ENCODE measurements around the gene IGSF22.

Gene IGSF22

DNA sequence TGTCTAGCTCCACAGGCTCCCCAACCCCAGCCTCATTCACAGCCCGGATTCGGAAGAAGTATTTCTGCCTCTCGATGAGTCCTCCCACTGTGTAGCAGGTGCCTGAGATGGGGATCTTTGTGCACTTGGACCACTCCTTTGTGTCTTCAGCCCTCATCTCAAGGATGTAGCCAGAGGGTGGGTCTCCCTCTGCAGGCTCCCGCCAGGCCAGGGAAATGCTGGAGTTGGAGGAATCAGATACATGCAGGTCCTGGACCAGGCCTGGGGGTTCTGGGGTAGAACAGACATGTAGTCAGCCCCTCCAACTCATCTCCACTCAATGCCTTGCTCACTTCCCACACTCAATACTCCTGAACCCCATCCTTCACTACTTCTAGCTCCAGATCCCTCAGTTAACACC, 16.6 kb downstream of the IGSF22 start:
- H3K27ac ChIP-seq (ENCODE audit: extremely low read depth, low read depth, low read length) = no peak overlapping the region
- H3K36me3 ChIP-seq (ENCODE audit: control insufficient read depth in 2 of 2, insufficient read depth in 1 of 2, low read length in 2 of 2) = no peaks in the 10 kb centered on the region
- H3K4me3 ChIP-seq (ENCODE audit: low read depth, low read length) = no peak overlapping the region
- CTCF ChIA-PET = interaction anchor here (1.1 to 2.6 kb wide), 2 partner anchors 13 to 169 kb away, joined by 4 to 16 read pairs; no protein-coding TSS in a partner anchor
- no peaks in the 10 kb centered on the region for H3K9me3 ChIP-seq (ENCODE audit: control insufficient read depth, insufficient read depth, low read depth, low read length)
- POLR2A ChIA-PET = no interaction called here
- H3K4me1 ChIP-seq (ENCODE audit: control insufficient read depth, insufficient read depth, low read length) = no peaks in the 10 kb centered on the region
- TF ChIP-seq ZNF768 (tag by site-specific recombination; IDR thresholded peaks at IDR 0.05) = no peak
- TF ChIP-seq TRIM28 (IDR thresholded peaks at IDR 0.05; ENCODE audit: borderline replicate concordance, low read length) = no peak
- no peak for TF ChIP-seq ZNF843 (tag by site-specific recombination; IDR thresholded peaks at IDR 0.05)
- no peak for TF ChIP-seq ZNF169 (tag by site-specific recombination; IDR thresholded peaks at IDR 0.05)
- TF ChIP-seq ZNF221 (tag by site-specific recombination; IDR thresholded peaks at IDR 0.05; ENCODE audit: borderline replicate concordance) = no peak
- TF ChIP-seq, protein P1, sequence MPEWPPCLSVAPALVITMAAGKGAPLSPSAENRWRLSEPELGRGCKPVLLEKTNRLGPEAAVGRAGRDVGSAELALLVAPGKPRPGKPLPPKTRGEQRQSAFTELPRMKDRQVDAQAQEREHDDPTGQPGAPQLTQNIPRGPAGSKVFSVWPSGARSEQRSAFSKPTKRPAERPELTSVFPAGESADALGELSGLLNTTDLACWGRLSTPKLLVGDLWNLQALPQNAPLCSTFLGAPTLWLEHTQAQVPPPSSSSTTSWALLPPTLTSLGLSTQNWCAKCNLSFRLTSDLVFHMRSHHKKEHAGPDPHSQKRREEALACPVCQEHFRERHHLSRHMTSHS (tag by site-specific recombination; IDR thresholded peaks at IDR 0.05) = no peak
- TF ChIP-seq OSR2 (tag by site-specific recombination; IDR thresholded peaks at IDR 0.05) = no peak
- no peak for TF ChIP-seq ZNF302 (tag by site-specific recombination; IDR thresholded peaks at IDR 0.05; ENCODE audit: low read depth)
- TF ChIP-seq ZNF184 (tag by site-specific recombination; IDR thresholded peaks at IDR 0.05) = no peak
- TF ChIP-seq MEIS1 (CRISPR knock-in tag; IDR thresholded peaks at IDR 0.05; ENCODE audit: borderline replicate concordance) = no peak
- TF ChIP-seq ZNF621 (tag by site-specific recombination; IDR thresholded peaks at IDR 0.05) = no peak
- TF ChIP-seq ZNF560 (tag by site-specific recombination; IDR thresholded peaks at IDR 0.05; ENCODE audit: borderline replicate concordance) = no peak
- TF ChIP-seq ZNF174 (tag by site-specific recombination; IDR thresholded peaks at IDR 0.05) = no peak
- TF ChIP-seq KLF1 (tag by site-specific recombination; IDR thresholded peaks at IDR 0.05) = no peak
- no peak for TF ChIP-seq YY2 (tag by site-specific recombination; IDR thresholded peaks at IDR 0.05)
- no peak for TF ChIP-seq ZNF423 (tag by site-specific recombination; IDR thresholded peaks at IDR 0.05)
- TF ChIP-seq, protein P2, sequence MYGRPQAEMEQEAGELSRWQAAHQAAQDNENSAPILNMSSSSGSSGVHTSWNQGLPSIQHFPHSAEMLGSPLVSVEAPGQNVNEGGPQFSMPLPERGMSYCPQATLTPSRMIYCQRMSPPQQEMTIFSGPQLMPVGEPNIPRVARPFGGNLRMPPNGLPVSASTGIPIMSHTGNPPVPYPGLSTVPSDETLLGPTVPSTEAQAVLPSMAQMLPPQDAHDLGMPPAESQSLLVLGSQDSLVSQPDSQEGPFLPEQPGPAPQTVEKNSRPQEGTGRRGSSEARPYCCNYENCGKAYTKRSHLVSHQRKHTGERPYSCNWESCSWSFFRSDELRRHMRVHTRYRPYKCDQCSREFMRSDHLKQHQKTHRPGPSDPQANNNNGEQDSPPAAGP (tag by site-specific recombination; IDR thresholded peaks at IDR 0.05) = no peak
- TF ChIP-seq ZNF670 (tag by site-specific recombination; IDR thresholded peaks at IDR 0.05; ENCODE audit: low read depth) = no peak
- no peak for TF ChIP-seq ZNF157 (tag by site-specific recombination; IDR thresholded peaks at IDR 0.05)

DNA sequence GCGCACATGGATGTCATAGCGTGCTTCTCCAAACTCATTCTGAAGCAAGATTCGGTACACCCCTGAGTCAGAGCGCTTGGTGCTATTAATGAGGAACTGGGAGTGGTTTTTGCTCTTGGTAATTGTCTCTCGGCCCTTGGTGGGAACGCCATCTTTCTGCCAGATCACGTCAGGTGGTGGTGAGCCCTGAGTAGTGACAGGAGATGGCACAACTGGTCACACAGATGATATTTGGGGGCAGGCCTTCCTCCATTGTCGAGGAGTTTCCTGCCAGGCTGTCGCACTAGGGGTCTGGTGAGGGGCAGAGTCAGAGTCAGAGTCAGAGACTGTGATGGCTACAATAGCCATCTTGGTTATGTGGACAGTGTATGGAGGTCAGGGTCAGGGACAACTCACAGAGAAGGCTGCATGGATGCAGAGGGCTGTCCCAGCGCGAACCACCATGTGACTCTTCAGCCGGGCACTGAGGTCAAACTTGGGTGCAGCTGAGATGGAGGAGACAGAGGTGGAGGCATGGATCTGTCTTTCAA, 18.1 kb downstream of the IGSF22 start:
- H3K4me3 ChIP-seq (ENCODE audit: low read depth, low read length) = no peak overlapping the region
- no peak overlapping the region for H3K27ac ChIP-seq (ENCODE audit: extremely low read depth, low read depth, low read length)
- no peaks in the 10 kb centered on the region for H3K9me3 ChIP-seq (ENCODE audit: control insufficient read depth, insufficient read depth, low read depth, low read length)
- TF ChIP-seq MZF1 (tag by site-specific recombination; IDR thresholded peaks at IDR 0.05; ENCODE audit: borderline replicate concordance) = no peak
- TF ChIP-seq ZNF133 (tag by site-specific recombination; IDR thresholded peaks at IDR 0.05) = no peak
- TF ChIP-seq, protein P3, sequence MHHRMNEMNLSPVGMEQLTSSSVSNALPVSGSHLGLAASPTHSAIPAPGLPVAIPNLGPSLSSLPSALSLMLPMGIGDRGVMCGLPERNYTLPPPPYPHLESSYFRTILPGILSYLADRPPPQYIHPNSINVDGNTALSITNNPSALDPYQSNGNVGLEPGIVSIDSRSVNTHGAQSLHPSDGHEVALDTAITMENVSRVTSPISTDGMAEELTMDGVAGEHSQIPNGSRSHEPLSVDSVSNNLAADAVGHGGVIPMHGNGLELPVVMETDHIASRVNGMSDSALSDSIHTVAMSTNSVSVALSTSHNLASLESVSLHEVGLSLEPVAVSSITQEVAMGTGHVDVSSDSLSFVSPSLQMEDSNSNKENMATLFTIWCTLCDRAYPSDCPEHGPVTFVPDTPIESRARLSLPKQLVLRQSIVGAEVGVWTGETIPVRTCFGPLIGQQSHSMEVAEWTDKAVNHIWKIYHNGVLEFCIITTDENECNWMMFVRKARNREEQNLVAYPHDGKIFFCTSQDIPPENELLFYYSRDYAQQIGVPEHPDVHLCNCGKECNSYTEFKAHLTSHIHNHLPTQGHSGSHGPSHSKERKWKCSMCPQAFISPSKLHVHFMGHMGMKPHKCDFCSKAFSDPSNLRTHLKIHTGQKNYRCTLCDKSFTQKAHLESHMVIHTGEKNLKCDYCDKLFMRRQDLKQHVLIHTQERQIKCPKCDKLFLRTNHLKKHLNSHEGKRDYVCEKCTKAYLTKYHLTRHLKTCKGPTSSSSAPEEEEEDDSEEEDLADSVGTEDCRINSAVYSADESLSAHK (tag by site-specific recombination; IDR thresholded peaks at IDR 0.05) = no peak
- TF ChIP-seq TRIM28 (IDR thresholded peaks at IDR 0.05; ENCODE audit: borderline replicate concordance, low read length) = no peak
- ChIA-PET POLR2A (no interaction called here), CTCF (interaction anchor here (2.6 kb wide), 1 partner anchor 14 kb away, joined by 16 read pairs; no protein-coding TSS in a partner anchor)
- H3K4me1 ChIP-seq (ENCODE audit: control insufficient read depth, insufficient read depth, low read length) = no peaks in the 10 kb centered on the region
- no peaks in the 10 kb centered on the region for H3K36me3 ChIP-seq (ENCODE audit: control insufficient read depth in 2 of 2, insufficient read depth in 1 of 2, low read length in 2 of 2)
